DOHH2 (cell line): ENCODE data around the gene CCT6B.

Experiments used
- H3F3A ChIP-seq: fragments of 200-600 bp; sonication (generic), shearing (Covaris generic); 2 replicates; pipeline ENCODE4 v1.6.0; 2016; ENCODE audit warnings: antibody characterized with exemption, mild to moderate bottlenecking; ENCODE audit not compliant: control insufficient read depth, insufficient read depth
- H3K27ac ChIP-seq: fragments of 200-600 bp; sonication (generic); 2 replicates; pipeline ENCODE4 v1.5.1; 2014; ENCODE audit warnings: low read depth, mild to moderate bottlenecking, low read length, moderate library complexity
- H3K27me3 ChIP-seq: fragments of 200-600 bp; sonication (generic); 2 replicates; pipeline ENCODE4 v1.6.1; 2014; ENCODE audit warnings: mild to moderate bottlenecking, low read length, mixed read lengths; ENCODE audit not compliant: control insufficient read depth
- H3K36me3 ChIP-seq: fragments of 200-600 bp; sonication (generic); 2 replicates; pipeline ENCODE4 v1.6.1; 2014; ENCODE audit warnings: mild to moderate bottlenecking, low read length, moderate library complexity, mixed read lengths; ENCODE audit not compliant: control insufficient read depth
- H3K4me1 ChIP-seq: fragments of 200-600 bp; sonication (generic); 2 replicates; pipeline ENCODE4 v1.6.1; 2014; ENCODE audit warnings: mild to moderate bottlenecking, low read length, mixed read lengths; ENCODE audit not compliant: control insufficient read depth
- H3K4me2 ChIP-seq: fragments of 200-600 bp; sonication (generic); 2 replicates; pipeline ENCODE4 v1.6.0; 2014; ENCODE audit warnings: mild to moderate bottlenecking, low read length, moderate library complexity
- H3K4me3 ChIP-seq: fragments of 200-600 bp; sonication (generic); 2 replicates; pipeline ENCODE4 v1.5.1; 2014; ENCODE audit warnings: mild to moderate bottlenecking, low read length, mixed read lengths
- H3K79me2 ChIP-seq: fragments of 200-600 bp; sonication (generic); 2 replicates; pipeline ENCODE4 v1.6.1; 2014; ENCODE audit warnings: mild to moderate bottlenecking, low read length, mixed read lengths; ENCODE audit not compliant: control insufficient read depth
- H3K9me2 ChIP-seq: fragments of 200-600 bp; sonication (generic); replicated peaks from 2 replicates; pipeline ENCODE4 v1.6.1; 2014; ENCODE audit warnings: mild to moderate bottlenecking, low read length, mixed read lengths; ENCODE audit not compliant: control insufficient read depth
- H3K9me3 ChIP-seq: fragments of 200-600 bp; sonication (generic); 2 replicates; pipeline ENCODE4 v1.6.1; 2014; ENCODE audit warnings: antibody characterized with exemption, low read length, mixed read lengths; ENCODE audit not compliant: control insufficient read depth, insufficient read depth
- H4K20me1 ChIP-seq: fragments of 200-600 bp; sonication (generic); 2 replicates; pipeline ENCODE4 v1.6.0; 2014; ENCODE audit warnings: low read depth, mild to moderate bottlenecking, antibody characterized with exemption, low read length, moderate library complexity; ENCODE audit not compliant: control insufficient read depth, insufficient read depth
- EZH2phosphoT487 ChIP-seq: fragments of 200-600 bp; sonication (generic); IDR thresholded peaks from 2 replicates; pipeline ENCODE4 v1.6.1; 2017; ENCODE audit warnings: borderline replicate concordance, mild to moderate bottlenecking, antibody characterized with exemption, low read length, moderate library complexity, mixed read lengths
- TF ChIP-seq, protein P1 (sequence below): fragments of 200-600 bp; sonication (generic); IDR thresholded peaks from one replicate; pipeline ENCODE4 v1.5.1; 2014; ENCODE audit warnings: antibody characterized with exemption, mild to moderate bottlenecking, low read depth, low read length; ENCODE audit not compliant: poor library complexity, severe bottlenecking

CCT6B gene, protein sequence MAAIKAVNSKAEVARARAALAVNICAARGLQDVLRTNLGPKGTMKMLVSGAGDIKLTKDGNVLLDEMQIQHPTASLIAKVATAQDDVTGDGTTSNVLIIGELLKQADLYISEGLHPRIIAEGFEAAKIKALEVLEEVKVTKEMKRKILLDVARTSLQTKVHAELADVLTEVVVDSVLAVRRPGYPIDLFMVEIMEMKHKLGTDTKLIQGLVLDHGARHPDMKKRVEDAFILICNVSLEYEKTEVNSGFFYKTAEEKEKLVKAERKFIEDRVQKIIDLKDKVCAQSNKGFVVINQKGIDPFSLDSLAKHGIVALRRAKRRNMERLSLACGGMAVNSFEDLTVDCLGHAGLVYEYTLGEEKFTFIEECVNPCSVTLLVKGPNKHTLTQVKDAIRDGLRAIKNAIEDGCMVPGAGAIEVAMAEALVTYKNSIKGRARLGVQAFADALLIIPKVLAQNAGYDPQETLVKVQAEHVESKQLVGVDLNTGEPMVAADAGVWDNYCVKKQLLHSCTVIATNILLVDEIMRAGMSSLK

GRCh38 chr17:34961093-34961911 lies at the start of gene CCT6B, which contains the start of gene ZNF830:
Gene CCT6B (minus strand): TSS chr17:34961460. CDS start chr17:34961393, 67 bp downstream.
Gene ZNF830 (plus strand): TSS chr17:34961540. CDS start chr17:34961567, 27 bp downstream.
- H3K9me3 ChIP-seq = no peaks in the 10 kb centered on the region
- H3K4me1 ChIP-seq = peaks cover 24% of the 10 kb centered on the region
- H3K4me3 ChIP-seq = peak within 1 kb of the TSS; percentile 97
- H3K79me2 ChIP-seq = peaks cover 42% of the 10 kb centered on the region
- H3K9me2 ChIP-seq = no peaks in the 10 kb centered on the region
- no peaks in the 10 kb centered on the region for H3K27me3 ChIP-seq
- peaks cover 45% of the 10 kb centered on the region for H3K36me3 ChIP-seq
- TF ChIP-seq EZH2phosphoT487 = no peak
- TF ChIP-seq, protein P1, sequence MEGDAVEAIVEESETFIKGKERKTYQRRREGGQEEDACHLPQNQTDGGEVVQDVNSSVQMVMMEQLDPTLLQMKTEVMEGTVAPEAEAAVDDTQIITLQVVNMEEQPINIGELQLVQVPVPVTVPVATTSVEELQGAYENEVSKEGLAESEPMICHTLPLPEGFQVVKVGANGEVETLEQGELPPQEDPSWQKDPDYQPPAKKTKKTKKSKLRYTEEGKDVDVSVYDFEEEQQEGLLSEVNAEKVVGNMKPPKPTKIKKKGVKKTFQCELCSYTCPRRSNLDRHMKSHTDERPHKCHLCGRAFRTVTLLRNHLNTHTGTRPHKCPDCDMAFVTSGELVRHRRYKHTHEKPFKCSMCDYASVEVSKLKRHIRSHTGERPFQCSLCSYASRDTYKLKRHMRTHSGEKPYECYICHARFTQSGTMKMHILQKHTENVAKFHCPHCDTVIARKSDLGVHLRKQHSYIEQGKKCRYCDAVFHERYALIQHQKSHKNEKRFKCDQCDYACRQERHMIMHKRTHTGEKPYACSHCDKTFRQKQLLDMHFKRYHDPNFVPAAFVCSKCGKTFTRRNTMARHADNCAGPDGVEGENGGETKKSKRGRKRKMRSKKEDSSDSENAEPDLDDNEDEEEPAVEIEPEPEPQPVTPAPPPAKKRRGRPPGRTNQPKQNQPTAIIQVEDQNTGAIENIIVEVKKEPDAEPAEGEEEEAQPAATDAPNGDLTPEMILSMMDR = no peak
- H3K4me2 ChIP-seq = peak within 1 kb of the TSS; percentile 88
- peak within 1 kb of the TSS; percentile 49 for H3K27ac ChIP-seq
- H4K20me1 ChIP-seq = no peaks in the 10 kb centered on the region
- H3F3A ChIP-seq = no peaks in the 10 kb centered on the region; the same call in 1 of the 2 replicates

DNA sequence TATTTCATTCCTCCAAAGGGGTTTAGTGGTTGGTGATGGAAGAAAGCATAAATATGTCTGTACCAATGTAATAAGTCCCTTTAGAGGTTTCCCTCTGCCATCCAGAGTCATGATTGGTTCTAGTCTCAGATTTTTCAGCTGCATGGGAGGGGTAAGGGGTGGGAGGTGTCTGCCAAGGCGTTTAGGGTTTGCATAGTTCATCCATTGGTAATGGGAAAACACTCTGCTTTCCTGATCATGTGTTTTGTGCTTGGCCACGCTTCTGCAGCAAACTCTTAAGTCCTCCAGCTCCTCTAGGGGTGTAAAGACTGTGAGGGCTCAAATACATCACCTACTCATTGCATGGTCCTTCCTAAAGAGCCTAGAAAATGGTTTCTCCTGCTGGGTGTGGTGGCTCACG lies 48.8 kb upstream of the CCT6B start:
- TF ChIP-seq, protein P1 = no peak
- no peak for TF ChIP-seq EZH2phosphoT487
- Histone ChIP-seq H3K36me3 (peaks cover 16% of the 10 kb centered on the region), H3K9me3 (no peaks in the 10 kb centered on the region), H3K27ac (no peak overlapping the region), H3K4me2 (no peak overlapping the region), H3K79me2 (no peaks in the 10 kb centered on the region), H3K4me1 (no peaks in the 10 kb centered on the region), H4K20me1 (no peaks in the 10 kb centered on the region; the same call in 1 of the 2 replicates), H3K9me2 (no peaks in the 10 kb centered on the region), H3K27me3 (no peaks in the 10 kb centered on the region), H3K4me3 (no peak overlapping the region), H3F3A (no peaks in the 10 kb centered on the region)

GRCh38 chr17:35006961-35007360 lies 45.7 kb upstream of the CCT6B start:
- H3K9me2 ChIP-seq = no peaks in the 10 kb centered on the region
- no peaks in the 10 kb centered on the region for H3F3A ChIP-seq
- H3K4me2 ChIP-seq = no peak overlapping the region
- TF ChIP-seq, protein P1 = no peak
- no peak for TF ChIP-seq EZH2phosphoT487
- no peak overlapping the region for H3K4me3 ChIP-seq
- peaks cover 39% of the 10 kb centered on the region for H3K36me3 ChIP-seq
- H3K4me1 ChIP-seq = no peaks in the 10 kb centered on the region
- no peak overlapping the region for H3K27ac ChIP-seq
- no peaks in the 10 kb centered on the region; the same call in 1 of the 2 replicates for H4K20me1 ChIP-seq
- no peaks in the 10 kb centered on the region for H3K79me2 ChIP-seq
- H3K9me3 ChIP-seq = no peaks in the 10 kb centered on the region
- H3K27me3 ChIP-seq = no peaks in the 10 kb centered on the region
